G401 (cell line): ENCODE data around the gene DYNC1LI2. TPM values are rescaled to one million over a fixed set of nuclear protein-coding genes. Genes with fewer than 3 reads are reported as not detected.

ENCODE experiments used
- DNase-seq: peaks from one replicate; pipeline ENCODE4 v3.0.0-alpha.2; 2015; ENCODE audit warnings: low spot score
- in situ Hi-C: cut with HindIII; loops from 2 replicates; pipeline ENCODE4 v1.10.0; 2016; ENCODE audit warnings: low sequenced_read_pairs, mixed read lengths
- total RNA-seq: library from RNA; depleted of rRNA; stranded (reverse); fragments of >200 nt; shearing (Covaris generic); gene quantifications from 2 replicates; pipeline ENCODE4 v1.2.3, GENCODE V29; 2014

The DYNC1LI2 gene
- total RNA-seq, 1 experiment from 2014 or later = 41.6 TPM

GRCh38 chr16:66741169-66741900 lies 10.1 kb downstream of the DYNC1LI2 start:
- DNase-seq = peak; percentile 98
- in situ Hi-C loops = no loop called here

- in situ Hi-C loops = no loop called here
- peak; percentile 19 for DNase-seq
These were observed 10.9 kb downstream of the DYNC1LI2 start for GRCh38 chr16:66740533-66740932.

GRCh38 chr16:66740010-66740409 lies 11.4 kb downstream of the DYNC1LI2 start:
- peak; percentile 27 for DNase-seq
- in situ Hi-C loops = no loop called here

- in situ Hi-C loops = no loop called here
- DNase-seq = no peak
These were observed 15.5 kb downstream of the DYNC1LI2 start for GRCh38 chr16:66735891-66736290.

GRCh38 chr16:66731101-66731500 lies 20.3 kb downstream of the DYNC1LI2 start:
- DNase-seq = no peak
- in situ Hi-C loops = no loop called here

- in situ Hi-C loops = no loop called here
These were observed 22.6 kb downstream of the DYNC1LI2 start for GRCh38 chr16:66728804-66729203.

GRCh38 chr16:66728117-66728787 lies 23.2 kb downstream of the DYNC1LI2 start:
- in situ Hi-C loops = no loop called here
- peak; percentile 91 for DNase-seq

More at GRCh38 chr16:66728804-66729203, 22.6 kb downstream of the DYNC1LI2 start:
- DNase-seq = no peak

GRCh38 chr16:66720766-66721165 lies 30.6 kb downstream of the DYNC1LI2 start:
- no peak for DNase-seq
- in situ Hi-C loops = no loop called here

GRCh38 chr16:66719246-66719645 lies 32.2 kb downstream of the DYNC1LI2 start:
- no peak for DNase-seq
- in situ Hi-C loops = no loop called here

- in situ Hi-C loops = no loop called here
- no peak for DNase-seq
These were observed 33.6 kb downstream of the DYNC1LI2 start for GRCh38 chr16:66717776-66718175.

GRCh38 chr16:66717112-66717675 lies 34.2 kb downstream of the DYNC1LI2 start:
- in situ Hi-C loops = no loop called here
- DNase-seq = no peak

- in situ Hi-C loops = no loop called here
These were observed 36.6 kb downstream of the DYNC1LI2 start for GRCh38 chr16:66714654-66715307.

GRCh38 chr16:66714062-66714461 lies 37.3 kb downstream of the DYNC1LI2 start:
- no peak for DNase-seq
- in situ Hi-C loops = no loop called here

More at GRCh38 chr16:66714654-66715307, 36.6 kb downstream of the DYNC1LI2 start:
- peak; percentile 32 for DNase-seq

- no peak for DNase-seq
- in situ Hi-C loops = no loop called here
These were observed 38.3 kb downstream of the DYNC1LI2 start for GRCh38 chr16:66713076-66713475.

- in situ Hi-C loops = no loop called here
- no peak for DNase-seq
These were observed 38.9 kb downstream of the DYNC1LI2 start for GRCh38 chr16:66712512-66712911.

- in situ Hi-C loops = no loop called here
- DNase-seq = no peak
These were observed 39.8 kb downstream of the DYNC1LI2 start for GRCh38 chr16:66711581-66711980.

GRCh38 chr16:66706506-66706880 lies 44.9 kb downstream of the DYNC1LI2 start:
- no peak for DNase-seq
- in situ Hi-C loops = no loop called here

- in situ Hi-C loops = no loop called here
- peak; percentile 34 for DNase-seq
These were observed 45.5 kb downstream of the DYNC1LI2 start for GRCh38 chr16:66705790-66706505.
